HCT116 (cell line): ENCODE data around the gene C10orf90. TPM values are rescaled to one million over a fixed set of nuclear protein-coding genes. Genes with fewer than 3 reads are reported as not detected.

Source experiments
- ATAC-seq: fragments of 200-7000 bp; cut with Tn5 transposase; 2 replicates; pipeline ENCODE4 v1.9.1; 2020; ENCODE audit warnings: mild to moderate bottlenecking, moderate library complexity
- BruUV-seq: library from RNA; stranded (reverse); fragments of 400-500 nt; replicated peaks from 2 replicates; lab custom pipeline; 2021; lab: Mats Ljungman, UMichigan
- CTCF ChIA-PET: fragments of 300-600 bp; sonication (Branson Sonifier 250); formaldehyde crosslinking; loops from one replicate; lab custom pipeline; 2021; ENCODE audit warnings: antibody characterized with exemption; lab: Charles Lee
- POLR2A ChIA-PET: fragments of 300-600, 350-600 bp; sonication (Branson Sonifier 250); formaldehyde crosslinking; loops from one replicate; lab custom pipeline; 2021; ENCODE audit warnings: antibody characterized with exemption; lab: Charles Lee
- RAD21 ChIA-PET, 2 experiments: fragments of 300-600 bp; sonication (Branson Sonifier 250); formaldehyde crosslinking; loops; one replicate each; lab custom pipeline; 2023; ENCODE audit warnings: low total read pairs in 2 of 2; ENCODE audit not compliant: uncharacterized antibody in 2 of 2, unreplicated experiment in 2 of 2, low non-redundant PET in 1 of 2; lab: Charles Lee
- DNase-seq: peaks from one replicate; pipeline ENCODE4 v3.0.0-alpha.2; 2010; ENCODE audit warnings: low read depth, low spot score
- H2AFZ ChIP-seq: fragments of 200-600 bp; shearing (Covaris generic), sonication (generic); 2 replicates; pipeline ENCODE4 v1.6.1; 2017; ENCODE audit warnings: low read depth, mixed run types, mixed read lengths, antibody characterized with exemption, low read length; ENCODE audit not compliant: poor library complexity, severe bottlenecking
- H3K27ac ChIP-seq: 2 replicates; pipeline ENCODE4 v1.5.1; 2012; ENCODE audit warnings: low read depth, low read length
- H3K27me3 ChIP-seq: fragments of 200-600 bp; sonication (generic); 2 replicates; pipeline ENCODE4 v1.6.1; 2016; ENCODE audit warnings: mixed run types, low read length, mixed read lengths; ENCODE audit not compliant: insufficient read depth
- H3K36me3 ChIP-seq, 2 experiments: fragments of 200-500 bp in 1 of 2; fragments of 200-600 bp in 1 of 2; sonication (Bioruptor generic) in 1 of 2; sonication (generic) in 1 of 2; 2 replicates each; pipeline versions ENCODE4 v1.5.1 to v1.6.1; 2014 to 2016; ENCODE audit warnings: low read length in 2 of 2, inconsistent platforms in 1 of 2, mixed read lengths in 1 of 2, mixed run types in 1 of 2; ENCODE audit not compliant: insufficient read depth in 2 of 2, control insufficient read depth in 1 of 2
- H3K4me1 ChIP-seq, 2 experiments: fragments of 200-600 bp in 1 of 2; sonication (generic) in 1 of 2; 2 replicates each; pipeline versions ENCODE4 v1.5.1 to v1.6.1; 2012 to 2017; ENCODE audit warnings: low read length in 2 of 2, inconsistent platforms in 1 of 2, mild to moderate bottlenecking in 1 of 2, mixed read lengths in 1 of 2, mixed run types in 1 of 2, moderate library complexity in 1 of 2; ENCODE audit not compliant: insufficient read depth in 2 of 2, control insufficient read depth in 1 of 2
- H3K4me2 ChIP-seq: fragments of 200-600 bp; sonication (generic); 2 replicates; pipeline ENCODE4 v1.6.1; 2017; ENCODE audit warnings: mixed run types, low read length, mixed read lengths
- H3K4me3 ChIP-seq, 2 experiments: fragments of 200-600 bp in 1 of 2; sonication (generic) in 1 of 2; replicated peaks in 1 of 2; 2 replicates each; pipeline ENCODE4 v1.5.1; 2011 to 2016; ENCODE audit warnings: low read length in 2 of 2, control low read depth in 1 of 2, low read depth in 1 of 2, mild to moderate bottlenecking in 1 of 2, mixed read lengths in 1 of 2, mixed run types in 1 of 2
- H3K79me2 ChIP-seq: fragments of 200-600 bp; sonication (generic); 2 replicates; pipeline ENCODE4 v1.6.1; 2017; ENCODE audit warnings: mild to moderate bottlenecking, mixed run types, low read length, moderate library complexity, mixed read lengths; ENCODE audit not compliant: insufficient read depth
- H3K9ac ChIP-seq: fragments of 200-600 bp; sonication (generic); 2 replicates; pipeline ENCODE4 v1.6.1; 2016; ENCODE audit warnings: low read length, mixed read lengths
- H3K9me2 ChIP-seq: fragments of 200-600 bp; sonication (generic), shearing (Covaris generic); 2 replicates; pipeline ENCODE4 v1.6.1; 2017; ENCODE audit warnings: mixed run types, mild to moderate bottlenecking, moderate library complexity; ENCODE audit not compliant: insufficient read depth
- H3K9me3 ChIP-seq, 2 experiments: fragments of 200-500 bp in 1 of 2; fragments of 200-600 bp in 1 of 2; sonication (Bioruptor generic) in 1 of 2; sonication (generic) in 1 of 2; 2 replicates each; pipeline ENCODE4 v1.6.1; 2014 to 2017; ENCODE audit warnings: low read length in 2 of 2, mixed read lengths in 2 of 2, inconsistent platforms in 1 of 2, low read depth in 1 of 2, mild to moderate bottlenecking in 1 of 2, mixed run types in 1 of 2, moderate library complexity in 1 of 2; ENCODE audit not compliant: control insufficient read depth in 1 of 2, insufficient read depth in 1 of 2
- H4K20me1 ChIP-seq: fragments of 200-600 bp; sonication (generic), shearing (Covaris generic); 2 replicates; pipeline ENCODE4 v1.6.1; 2017; ENCODE audit warnings: mixed run types, mild to moderate bottlenecking, moderate library complexity; ENCODE audit not compliant: insufficient read depth
- CBX3 ChIP-seq: IDR thresholded peaks from 2 replicates; pipeline ENCODE4 v1.6.1; 2012; ENCODE audit warnings: low read depth
- ELF1 ChIP-seq: IDR thresholded peaks from 2 replicates; pipeline ENCODE4 v1.6.1; 2012; ENCODE audit warnings: low read depth, borderline replicate concordance
- EZH2 ChIP-seq: fragments of 200-600 bp; sonication (generic); IDR thresholded peaks from 2 replicates; pipeline ENCODE4 v1.6.1; 2017; ENCODE audit warnings: antibody characterized with exemption, mixed run types
- EZH2phosphoT487 ChIP-seq: fragments of 200-600 bp; IDR thresholded peaks from 2 replicates; pipeline ENCODE4 v1.6.1; 2018; ENCODE audit warnings: antibody characterized with exemption, borderline replicate concordance
- FOSL1 ChIP-seq: IDR thresholded peaks from 2 replicates; pipeline ENCODE4 v1.6.1; 2012; ENCODE audit warnings: low read depth
- JUND ChIP-seq: IDR thresholded peaks from 2 replicates; pipeline ENCODE4 v1.6.1; 2012
- POLR2A ChIP-seq: IDR thresholded peaks from 2 replicates; pipeline ENCODE4 v1.7.0; 2011; ENCODE audit warnings: borderline replicate concordance; ENCODE audit not compliant: insufficient read depth, insufficient read length; ENCODE audit errors: extremely low read depth
- SRF ChIP-seq: IDR thresholded peaks from 2 replicates; pipeline ENCODE4 v1.6.1; 2012; ENCODE audit warnings: low read depth
- YY1 ChIP-seq: IDR thresholded peaks from 2 replicates; pipeline ENCODE4 v1.6.1; 2011; ENCODE audit warnings: low read length, low read depth, moderate library complexity, mild to moderate bottlenecking; ENCODE audit not compliant: insufficient replicate concordance; ENCODE audit errors: extremely low read depth
- ZNF274 ChIP-seq: fragments of 200-500 bp; sonication (Bioruptor generic); IDR thresholded peaks from 2 replicates; pipeline ENCODE4 v1.6.1; 2014; ENCODE audit warnings: mild to moderate bottlenecking, low read depth, low read length, inconsistent platforms
- intact Hi-C: fragments of 100-400 bp; cut with micrococcal nuclease; formaldehyde crosslinking; loops from 2 replicates; pipeline ENCODE4 v1.10.0; 2022
- total RNA-seq: library from RNA; stranded (reverse); gene quantifications from one replicate; pipeline ENCODE4 v1.2.1, GENCODE V29; 2021; ENCODE audit not compliant: unreplicated experiment
- TF ChIP-seq, protein P1 (sequence below): IDR thresholded peaks from 2 replicates; pipeline ENCODE4 v1.6.1; 2012; ENCODE audit warnings: low read depth
- TF ChIP-seq, protein P2 (sequence below): IDR thresholded peaks from 2 replicates; pipeline ENCODE4 v1.6.1; 2012
- TF ChIP-seq, protein P3 (sequence below): IDR thresholded peaks from 2 replicates; pipeline ENCODE4 v1.6.1; 2011; ENCODE audit warnings: mild to moderate bottlenecking, low read length, moderate library complexity; ENCODE audit not compliant: insufficient replicate concordance; ENCODE audit errors: extremely low read depth

C10orf90 gene
- total RNA-seq, 1 experiment from 2014 or later = not detected

DNA sequence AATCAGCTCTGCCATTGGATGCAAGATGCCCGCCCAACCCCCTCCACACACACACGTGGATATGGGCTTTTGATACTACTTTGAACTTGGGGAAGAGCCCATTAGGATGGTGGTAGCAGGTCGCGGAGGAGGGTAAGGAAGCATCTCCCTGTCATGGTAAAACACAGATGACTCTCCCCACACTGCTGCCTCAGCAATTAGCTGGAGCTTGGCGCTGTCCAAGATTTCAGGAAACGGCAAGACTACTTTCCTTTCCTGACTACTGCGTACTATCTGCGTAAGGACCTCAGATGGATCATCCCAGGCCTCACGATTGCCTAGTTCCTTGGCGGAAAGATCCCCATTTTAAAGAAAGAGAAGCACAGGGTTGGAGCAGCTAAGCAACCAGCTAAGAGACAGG lies 134.3 kb downstream of the C10orf90 start:
- RAD21 ChIA-PET = no interaction called here
- TF ChIP-seq EZH2 = no peak
- TF ChIP-seq, protein P1, sequence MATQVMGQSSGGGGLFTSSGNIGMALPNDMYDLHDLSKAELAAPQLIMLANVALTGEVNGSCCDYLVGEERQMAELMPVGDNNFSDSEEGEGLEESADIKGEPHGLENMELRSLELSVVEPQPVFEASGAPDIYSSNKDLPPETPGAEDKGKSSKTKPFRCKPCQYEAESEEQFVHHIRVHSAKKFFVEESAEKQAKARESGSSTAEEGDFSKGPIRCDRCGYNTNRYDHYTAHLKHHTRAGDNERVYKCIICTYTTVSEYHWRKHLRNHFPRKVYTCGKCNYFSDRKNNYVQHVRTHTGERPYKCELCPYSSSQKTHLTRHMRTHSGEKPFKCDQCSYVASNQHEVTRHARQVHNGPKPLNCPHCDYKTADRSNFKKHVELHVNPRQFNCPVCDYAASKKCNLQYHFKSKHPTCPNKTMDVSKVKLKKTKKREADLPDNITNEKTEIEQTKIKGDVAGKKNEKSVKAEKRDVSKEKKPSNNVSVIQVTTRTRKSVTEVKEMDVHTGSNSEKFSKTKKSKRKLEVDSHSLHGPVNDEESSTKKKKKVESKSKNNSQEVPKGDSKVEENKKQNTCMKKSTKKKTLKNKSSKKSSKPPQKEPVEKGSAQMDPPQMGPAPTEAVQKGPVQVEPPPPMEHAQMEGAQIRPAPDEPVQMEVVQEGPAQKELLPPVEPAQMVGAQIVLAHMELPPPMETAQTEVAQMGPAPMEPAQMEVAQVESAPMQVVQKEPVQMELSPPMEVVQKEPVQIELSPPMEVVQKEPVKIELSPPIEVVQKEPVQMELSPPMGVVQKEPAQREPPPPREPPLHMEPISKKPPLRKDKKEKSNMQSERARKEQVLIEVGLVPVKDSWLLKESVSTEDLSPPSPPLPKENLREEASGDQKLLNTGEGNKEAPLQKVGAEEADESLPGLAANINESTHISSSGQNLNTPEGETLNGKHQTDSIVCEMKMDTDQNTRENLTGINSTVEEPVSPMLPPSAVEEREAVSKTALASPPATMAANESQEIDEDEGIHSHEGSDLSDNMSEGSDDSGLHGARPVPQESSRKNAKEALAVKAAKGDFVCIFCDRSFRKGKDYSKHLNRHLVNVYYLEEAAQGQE = peak; percentile 30
- Histone ChIP-seq H2AFZ (no peak overlapping the region), H4K20me1 (no peaks in the 10 kb centered on the region), H3K4me1 (no peaks in the 10 kb centered on the region), H3K79me2 (no peaks in the 10 kb centered on the region), H3K4me2 (no peak overlapping the region), H3K9me2 (no peaks in the 10 kb centered on the region), H3K9ac (no peak overlapping the region), H3K27me3 (peaks cover 65% of the 10 kb centered on the region), H3K4me3 (no peak overlapping the region), H3K9me3 (no peaks in the 10 kb centered on the region), H3K36me3 (no peaks in the 10 kb centered on the region), H3K27ac (no peak overlapping the region)
- POLR2A ChIA-PET = no interaction called here
- ATAC-seq = no peak
- no TSS peak for BruUV-seq
- CTCF ChIA-PET = no interaction called here
- DNase-seq = no peak
- intact Hi-C loops = no loop called here

DNA sequence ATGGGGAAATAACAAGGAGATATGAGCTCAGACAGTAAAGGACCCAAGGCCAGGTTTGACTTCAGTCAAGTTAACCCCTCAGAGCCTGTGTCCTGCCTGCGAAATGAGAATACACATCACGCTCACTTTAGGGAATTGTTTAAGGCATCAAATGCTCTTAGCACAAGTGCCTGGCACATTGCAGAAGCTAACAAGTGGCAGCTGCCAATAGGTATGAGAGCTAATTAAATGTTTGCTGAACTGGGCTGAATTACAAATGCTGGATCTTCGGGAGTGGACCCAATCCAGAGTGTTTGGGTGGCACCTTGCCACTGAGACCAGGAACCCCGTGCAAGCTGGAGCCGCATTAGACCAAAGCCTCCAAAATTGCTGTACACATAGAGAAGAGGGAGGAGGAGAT lies 136.8 kb downstream of the C10orf90 start:
- H3K27ac ChIP-seq = no peak overlapping the region
- H4K20me1 ChIP-seq = no peaks in the 10 kb centered on the region
- H3K9ac ChIP-seq = no peak overlapping the region
- no peak overlapping the region for H3K4me2 ChIP-seq
- peaks cover 58% of the 10 kb centered on the region for H3K27me3 ChIP-seq
- no TSS peak for BruUV-seq
- H3K4me1 ChIP-seq = no peaks in the 10 kb centered on the region
- no peaks in the 10 kb centered on the region for H3K9me3 ChIP-seq
- no peak; the same call in 1 of the 2 replicates for ATAC-seq
- DNase-seq = no peak
- ChIA-PET RAD21 (no interaction called here), POLR2A (no interaction called here), CTCF (no interaction called here)
- H3K79me2 ChIP-seq = no peaks in the 10 kb centered on the region
- no peaks in the 10 kb centered on the region for H3K36me3 ChIP-seq
- no peak overlapping the region for H2AFZ ChIP-seq
- H3K9me2 ChIP-seq = no peaks in the 10 kb centered on the region
- TF ChIP-seq YY1 (no peak), JUND (no peak), SRF (no peak), EZH2 (no peak), EZH2phosphoT487 (no peak), POLR2A (no peak), ZNF274 (no peak), CBX3 (no peak), FOSL1 (no peak), ELF1 (no peak)
- TF ChIP-seq, protein P2, sequence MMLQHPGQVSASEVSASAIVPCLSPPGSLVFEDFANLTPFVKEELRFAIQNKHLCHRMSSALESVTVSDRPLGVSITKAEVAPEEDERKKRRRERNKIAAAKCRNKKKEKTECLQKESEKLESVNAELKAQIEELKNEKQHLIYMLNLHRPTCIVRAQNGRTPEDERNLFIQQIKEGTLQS = no peak
- TF ChIP-seq, protein P3, sequence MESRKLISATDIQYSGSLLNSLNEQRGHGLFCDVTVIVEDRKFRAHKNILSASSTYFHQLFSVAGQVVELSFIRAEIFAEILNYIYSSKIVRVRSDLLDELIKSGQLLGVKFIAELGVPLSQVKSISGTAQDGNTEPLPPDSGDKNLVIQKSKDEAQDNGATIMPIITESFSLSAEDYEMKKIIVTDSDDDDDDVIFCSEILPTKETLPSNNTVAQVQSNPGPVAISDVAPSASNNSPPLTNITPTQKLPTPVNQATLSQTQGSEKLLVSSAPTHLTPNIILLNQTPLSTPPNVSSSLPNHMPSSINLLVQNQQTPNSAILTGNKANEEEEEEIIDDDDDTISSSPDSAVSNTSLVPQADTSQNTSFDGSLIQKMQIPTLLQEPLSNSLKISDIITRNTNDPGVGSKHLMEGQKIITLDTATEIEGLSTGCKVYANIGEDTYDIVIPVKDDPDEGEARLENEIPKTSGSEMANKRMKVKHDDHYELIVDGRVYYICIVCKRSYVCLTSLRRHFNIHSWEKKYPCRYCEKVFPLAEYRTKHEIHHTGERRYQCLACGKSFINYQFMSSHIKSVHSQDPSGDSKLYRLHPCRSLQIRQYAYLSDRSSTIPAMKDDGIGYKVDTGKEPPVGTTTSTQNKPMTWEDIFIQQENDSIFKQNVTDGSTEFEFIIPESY = no peak
- H3K4me3 ChIP-seq = no peak overlapping the region
- intact Hi-C loops = no loop called here
